Measurements from ENCODE around the gene THSD4.
"Not testable (repeated sequence)": the region's sequence is repeated elsewhere in the genome, so short reads cannot be mapped to it uniquely, and the experiment has no call there.

The THSD4 gene

GRCh38 chr15:71125831-71126450, 10.7 kb downstream of the THSD4 start:
- DNase-seq, result no peak

- DNase-seq, result no peak
Observed at GRCh38 chr15:71127083-71127482, 11.8 kb downstream of the THSD4 start.

DNA sequence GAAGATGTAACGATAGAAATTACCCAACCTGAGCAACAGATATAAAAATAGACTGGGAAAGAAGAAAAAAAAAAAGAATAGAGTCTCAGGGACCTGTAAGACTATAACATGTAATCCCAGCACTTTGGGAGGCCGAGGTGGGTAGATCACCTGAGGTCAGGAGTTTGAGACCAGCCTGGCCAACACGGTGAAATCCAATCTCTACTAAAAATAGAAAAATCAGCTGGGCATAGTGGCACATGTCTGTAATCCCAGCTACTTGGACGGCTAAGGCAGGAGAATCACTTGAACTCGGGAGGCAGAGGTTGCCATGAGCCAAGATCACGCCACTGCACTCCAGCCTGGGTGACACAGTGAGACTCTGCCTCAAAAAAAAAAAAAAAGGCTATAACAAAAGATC, 12.9 kb downstream of the THSD4 start:
- not testable (repeated sequence) for DNase-seq

GRCh38 chr15:71128939-71129562, 13.8 kb downstream of the THSD4 start:
- no peak for DNase-seq

DNA sequence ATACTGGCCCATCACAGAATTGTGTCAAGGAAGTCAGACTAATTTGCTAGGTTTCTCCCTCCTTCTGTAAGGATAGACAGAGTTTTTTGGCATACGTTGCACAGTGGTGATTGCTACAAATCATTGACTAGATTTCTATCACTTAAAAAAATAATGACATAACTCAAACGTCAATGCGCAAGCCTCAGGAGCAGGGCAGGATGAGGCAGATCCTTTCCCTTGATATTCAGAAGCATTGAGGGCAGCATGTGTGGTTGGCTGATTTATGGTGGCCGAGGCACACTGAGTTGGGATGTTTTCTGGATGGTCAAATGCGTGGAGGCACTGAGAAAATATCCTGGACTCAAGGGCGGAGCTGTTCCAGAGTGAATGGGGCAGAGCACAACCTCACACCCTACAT, 14.4 kb downstream of the THSD4 start:
- DNase-seq, result no peak

GRCh38 chr15:71131601-71132362, 16.5 kb downstream of the THSD4 start:
- DNase-seq, result no peak

DNA sequence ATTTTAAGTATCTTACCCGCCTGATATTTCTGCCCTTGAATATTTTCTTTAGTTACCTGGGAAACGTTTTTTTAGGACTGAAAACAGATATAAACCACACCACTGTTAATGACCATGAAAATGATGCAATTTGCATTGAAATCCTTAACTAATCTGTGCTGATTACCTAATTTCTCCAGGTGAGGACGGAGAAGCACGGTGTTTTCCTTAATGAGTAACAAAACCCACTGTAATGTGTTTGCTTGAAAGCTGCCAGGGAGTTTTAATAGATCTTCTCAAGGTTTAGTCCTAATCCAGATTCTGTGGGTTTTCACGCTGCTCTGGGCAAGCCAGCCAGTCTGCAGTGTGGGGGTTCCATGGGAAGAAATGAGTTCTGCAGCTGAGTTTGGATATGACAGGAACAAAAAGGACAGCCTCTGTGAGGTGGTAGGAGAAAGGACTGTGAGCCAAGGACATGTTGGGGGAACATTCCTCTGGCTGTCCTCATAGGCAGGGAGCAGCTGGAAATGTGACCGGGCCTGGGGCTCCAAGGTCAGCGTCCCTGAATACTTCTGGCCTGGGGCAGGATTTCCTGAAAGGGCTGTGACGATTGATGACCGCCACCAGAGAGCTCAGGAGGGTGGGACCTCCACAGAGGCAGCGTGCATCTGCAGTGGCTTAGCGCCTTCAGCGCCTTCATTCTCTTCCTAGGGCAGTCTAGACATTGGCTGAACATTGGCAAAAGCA, 18.6 kb downstream of the THSD4 start:
- no peak for DNase-seq

DNA sequence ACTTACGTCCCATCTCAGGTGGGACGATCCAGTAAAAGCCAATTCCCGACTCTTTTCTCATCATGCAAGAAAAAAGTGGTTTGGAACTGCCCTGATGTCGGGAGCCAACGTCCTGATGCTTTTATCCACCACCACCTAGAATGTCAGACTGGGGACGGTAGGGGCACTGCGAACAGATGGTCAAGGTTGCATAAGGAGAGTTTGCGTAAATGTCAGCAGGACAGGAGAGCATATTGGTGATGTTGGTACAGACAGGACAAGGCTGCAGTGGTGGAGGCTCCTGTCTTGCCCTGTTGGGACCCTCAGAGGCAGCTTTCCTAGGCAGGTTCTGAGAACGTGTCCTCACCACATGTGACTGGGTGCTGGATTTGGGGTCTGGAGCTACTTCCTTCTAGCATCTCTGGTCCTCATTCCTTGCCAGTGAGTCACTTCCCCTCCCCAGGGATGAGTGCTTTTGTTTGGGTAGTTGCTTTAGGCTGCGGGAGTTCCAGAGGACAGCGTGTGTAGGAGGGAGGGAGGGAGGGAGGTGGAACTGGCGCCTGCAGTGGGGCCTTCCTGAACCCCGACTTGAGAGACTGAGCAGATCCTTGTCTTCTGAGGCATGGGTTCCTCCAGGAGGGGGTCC, 21.0 kb downstream of the THSD4 start:
- no peak for DNase-seq

- no peak for DNase-seq
Observed at GRCh38 chr15:71136793-71137518, 21.7 kb downstream of the THSD4 start.

DNA sequence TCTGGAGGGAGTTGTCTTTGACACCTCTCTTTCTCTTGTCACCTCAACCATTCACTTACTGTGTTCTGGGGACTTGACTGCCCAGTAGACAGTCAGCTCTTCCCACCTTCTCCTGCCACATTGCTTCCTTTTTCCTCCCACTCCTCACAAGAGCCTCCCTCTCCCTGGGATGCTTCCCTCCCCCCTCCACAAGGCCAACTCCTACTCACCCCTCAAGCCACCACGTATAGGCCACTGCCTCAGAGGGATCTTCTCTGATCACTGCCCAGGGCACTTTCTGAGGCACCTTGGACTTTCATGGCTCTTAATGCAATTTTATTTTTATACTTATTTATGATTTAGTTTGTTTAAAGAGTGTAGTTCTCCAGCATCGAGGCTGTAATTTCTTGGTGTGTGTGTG, 23.2 kb downstream of the THSD4 start:
- no peak for DNase-seq

- no peak for DNase-seq
Observed at GRCh38 chr15:71139241-71139640, 24.0 kb downstream of the THSD4 start.

DNA sequence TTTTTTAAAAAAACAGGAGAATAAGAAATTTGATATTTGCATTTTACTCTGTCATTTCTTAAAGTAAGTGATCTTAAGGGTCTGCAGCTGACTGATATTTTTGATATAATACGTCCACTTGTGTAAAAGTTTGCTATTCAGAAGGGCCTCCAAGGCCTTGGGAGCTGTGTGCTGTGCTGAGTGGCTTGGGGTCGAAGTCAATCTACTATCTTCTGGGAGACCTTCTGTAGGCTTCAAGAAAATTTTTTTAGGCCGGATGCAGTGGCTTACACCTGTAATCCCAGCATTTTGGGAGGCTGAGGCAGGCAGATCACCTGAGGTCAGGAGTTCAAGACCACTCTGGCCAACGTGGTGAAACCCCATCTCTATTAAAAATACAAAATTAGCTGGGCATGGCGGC, 26.3 kb downstream of the THSD4 start:
- no peak for DNase-seq

GRCh38 chr15:71142780-71143179, 27.5 kb downstream of the THSD4 start:
- DNase-seq, result no peak

DNA sequence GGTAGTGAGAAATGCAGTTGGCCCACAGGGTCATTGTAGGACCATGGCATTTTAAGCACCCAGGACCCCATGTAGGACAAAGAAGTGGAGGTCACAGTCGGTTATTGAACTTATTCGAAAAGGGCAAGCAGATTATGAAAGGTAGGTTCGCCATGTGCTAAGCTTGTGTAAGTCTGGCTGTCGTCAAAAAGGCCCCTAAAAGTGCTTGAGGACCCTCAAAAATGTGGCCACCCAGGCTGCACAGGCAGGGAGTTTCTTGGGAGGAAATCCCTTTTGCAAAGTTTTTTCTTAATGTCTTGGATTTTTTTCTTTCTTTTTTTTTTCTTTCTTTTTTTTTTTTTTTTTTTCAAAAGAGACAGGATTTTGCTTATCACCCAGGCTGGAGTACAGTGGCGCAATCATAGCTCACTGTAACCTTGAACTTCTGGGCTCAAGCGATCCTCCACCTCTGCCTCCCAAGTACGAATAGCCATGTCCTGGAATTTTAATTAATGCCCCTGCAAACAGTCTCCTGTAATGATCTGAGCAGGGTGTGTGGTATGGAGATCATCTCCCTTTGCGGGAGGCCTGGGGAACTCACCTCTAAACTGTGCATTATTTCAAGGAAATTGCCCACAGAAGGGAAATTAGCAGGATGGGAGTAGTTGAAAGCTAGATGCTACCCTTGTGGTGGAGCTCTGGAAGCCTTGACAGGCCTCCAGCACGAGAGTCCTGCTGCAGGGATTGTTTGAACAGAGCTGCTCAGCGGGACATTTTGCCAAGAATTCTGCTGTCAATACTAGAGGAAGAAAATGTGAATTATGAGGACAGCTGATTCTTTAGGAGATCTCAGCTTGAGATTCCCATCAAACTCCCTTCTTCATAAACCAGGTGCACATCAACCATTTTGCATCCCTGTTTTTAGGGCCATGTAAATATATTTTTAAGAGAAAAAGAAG, 28.4 kb downstream of the THSD4 start:
- DNase-seq, result no peak

- no peak for DNase-seq
Observed at GRCh38 chr15:71145648-71146047, 30.4 kb downstream of the THSD4 start.

DNA sequence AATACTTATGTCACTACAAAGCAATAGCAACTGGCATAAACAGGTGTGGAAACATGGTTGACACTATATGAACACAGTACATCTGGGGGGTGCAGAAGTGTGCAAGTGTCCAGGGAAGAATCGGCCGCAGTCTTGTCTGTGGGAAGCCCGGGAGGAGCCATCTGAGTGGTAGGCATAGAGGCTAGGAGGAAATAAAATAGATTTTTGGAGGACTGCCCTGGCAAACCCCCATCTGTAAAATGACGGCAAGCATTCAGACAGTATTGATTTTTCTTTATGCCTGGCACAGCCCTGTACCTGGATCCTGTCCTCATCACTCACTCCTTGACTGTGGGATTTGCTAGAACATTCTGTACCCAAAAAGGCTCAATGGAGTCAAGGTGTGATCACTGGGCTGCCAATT, 31.3 kb downstream of the THSD4 start:
- no peak for DNase-seq

GRCh38 chr15:71148048-71148447, 32.8 kb downstream of the THSD4 start:
- DNase-seq, result no peak

DNA sequence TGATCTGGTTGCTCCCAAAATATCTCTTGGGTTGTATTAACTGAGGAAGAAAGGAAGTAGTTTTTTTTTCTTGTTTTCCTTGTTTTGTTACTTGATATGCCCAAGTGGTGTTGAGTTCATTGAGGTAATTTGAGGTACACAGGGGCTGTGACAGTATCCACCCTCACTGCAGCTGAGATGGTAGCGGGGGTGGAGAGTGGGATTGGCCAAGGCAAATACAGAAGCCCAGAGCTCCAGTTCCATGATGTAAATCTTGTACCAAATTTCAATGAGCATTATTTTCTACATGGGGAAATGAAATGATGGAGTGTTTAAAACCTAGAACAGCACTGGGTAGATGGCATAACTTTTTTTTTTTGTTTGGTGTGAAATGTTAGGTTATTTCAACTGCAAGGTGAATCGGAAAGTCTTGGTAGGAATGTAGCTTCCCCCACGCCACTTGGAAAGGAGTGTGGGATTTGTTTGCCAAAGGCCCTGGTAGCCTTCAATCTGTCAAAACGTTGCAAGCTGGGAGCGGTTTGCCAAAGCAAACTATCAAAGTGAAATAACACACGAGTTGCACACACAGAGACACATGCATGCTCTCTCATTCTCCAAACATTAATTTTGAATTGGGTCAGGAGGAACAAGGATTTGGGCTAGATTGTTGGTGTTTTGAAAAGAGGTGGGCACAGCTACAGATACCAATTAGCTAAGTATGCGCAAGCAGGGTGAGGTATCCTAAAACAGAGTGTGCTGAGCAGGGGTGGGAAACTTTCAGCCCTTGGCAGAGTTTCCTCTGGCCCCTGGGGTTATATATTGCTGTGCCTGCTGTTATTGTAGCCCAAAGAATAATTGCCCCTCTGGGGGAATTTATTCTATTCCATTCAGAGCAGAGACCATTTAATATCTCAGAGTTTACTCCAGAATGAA, 34.6 kb downstream of the THSD4 start:
- DNase-seq, result no peak

DNA sequence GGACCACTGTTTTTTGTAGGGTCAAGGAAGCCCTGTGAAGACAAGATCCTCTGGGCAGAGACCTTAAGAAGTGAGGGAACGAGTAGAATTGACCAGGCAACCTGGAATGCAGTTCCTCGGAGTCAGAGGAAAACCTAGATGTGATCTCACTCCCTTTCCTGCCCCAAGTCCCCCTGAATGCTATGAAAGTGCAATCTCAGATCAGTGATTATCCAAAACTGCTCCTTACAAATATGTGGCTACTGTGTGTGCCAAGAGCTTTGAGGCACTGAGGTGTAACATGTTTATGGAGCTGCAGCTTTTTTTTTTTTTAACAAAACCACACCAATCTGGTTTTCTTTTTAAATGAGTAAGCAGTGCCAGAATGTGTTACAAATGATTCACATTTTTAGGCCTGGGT, 35.8 kb downstream of the THSD4 start:
- DNase-seq, result no peak

DNA sequence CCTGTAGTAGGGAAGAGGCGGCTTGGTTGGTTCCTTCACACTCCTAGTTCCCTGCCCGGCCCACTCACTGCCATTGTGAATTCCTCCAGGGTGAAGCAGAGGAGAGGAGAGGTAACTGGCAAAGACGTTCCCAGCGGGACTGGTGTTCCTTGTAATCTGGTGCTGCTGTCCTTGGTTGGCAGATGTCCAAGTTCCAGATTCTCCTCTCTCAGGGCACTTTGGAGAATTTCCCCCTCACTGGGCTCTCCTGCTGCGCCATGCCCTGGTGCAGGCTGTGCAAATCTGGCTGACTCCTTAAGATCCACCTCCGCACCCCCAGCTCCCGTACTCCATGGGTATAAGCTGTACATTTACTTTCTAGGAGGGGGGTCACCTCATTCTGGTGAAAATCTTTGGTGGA, 37.3 kb downstream of the THSD4 start:
- DNase-seq, result no peak

Data from activated CD4-positive, alpha-beta T cell treated with anti-CD3 and anti-CD28 coated beads for 1 hour (primary cell).